Measurements from ENCODE around the gene REEP1. TPM values are rescaled to one million over a fixed set of nuclear protein-coding genes. Genes with fewer than 3 reads are reported as not detected.

Gene REEP1
- polyA plus RNA-seq, 1 experiment: 0.10 TPM

GRCh38 chr2:86213056-86213455 lies 124.4 kb downstream of the REEP1 start:
- no peak for TF ChIP-seq CTCF (IDR thresholded peaks at IDR 0.05; ENCODE audit: low read depth, low read length)
- no peak for DNase-seq (ENCODE audit: low read depth, low spot score)
- CTCF ChIA-PET: no interaction called here
- H3K27me3 ChIP-seq (ENCODE audit: control insufficient read depth, insufficient read depth, low read length): no peaks in the 10 kb centered on the region
- H3K9me3 ChIP-seq (ENCODE audit: control insufficient read depth, insufficient read depth, low read length): no peaks in the 10 kb centered on the region
- POLR2A ChIA-PET: no interaction called here
- H3K27ac ChIP-seq (ENCODE audit: low read depth, low read length): no peak overlapping the region
- H3K4me3 ChIP-seq (ENCODE audit: low read depth, low read length): no peak overlapping the region

- TF ChIP-seq CTCF (IDR thresholded peaks at IDR 0.05; ENCODE audit: low read depth, low read length): no peak
- Histone ChIP-seq H3K27me3 (ENCODE audit: control insufficient read depth, insufficient read depth, low read length) (no peaks in the 10 kb centered on the region), H3K4me3 (ENCODE audit: low read depth, low read length) (no peak overlapping the region), H3K27ac (ENCODE audit: low read depth, low read length) (no peak overlapping the region), H3K9me3 (ENCODE audit: control insufficient read depth, insufficient read depth, low read length) (no peaks in the 10 kb centered on the region)
- CTCF ChIA-PET: no interaction called here
- DNase-seq (ENCODE audit: low read depth, low spot score): no peak
- POLR2A ChIA-PET: no interaction called here
Measured at GRCh38 chr2:86211796-86212188, 125.6 kb downstream of the REEP1 start.

GRCh38 chr2:86211033-86211795 lies 126.2 kb downstream of the REEP1 start:
- no peak overlapping the region for H3K4me3 ChIP-seq (ENCODE audit: low read depth, low read length)
- no peak for DNase-seq (ENCODE audit: low read depth, low spot score)
- no peaks in the 10 kb centered on the region for H3K9me3 ChIP-seq (ENCODE audit: control insufficient read depth, insufficient read depth, low read length)
- H3K27me3 ChIP-seq (ENCODE audit: control insufficient read depth, insufficient read depth, low read length): no peaks in the 10 kb centered on the region
- ChIA-PET CTCF (interaction anchor here (1.1 kb wide), 1 partner anchor 10 kb away, joined by 5 read pairs; no protein-coding TSS in a partner anchor), POLR2A (no interaction called here)
- no peak for TF ChIP-seq CTCF (IDR thresholded peaks at IDR 0.05; ENCODE audit: low read depth, low read length)
- H3K27ac ChIP-seq (ENCODE audit: low read depth, low read length): no peak overlapping the region

GRCh38 chr2:86204458-86204857 lies 133.0 kb downstream of the REEP1 start:
- no peak for TF ChIP-seq CTCF (IDR thresholded peaks at IDR 0.05; ENCODE audit: low read depth, low read length)
- POLR2A ChIA-PET: no interaction called here
- no peak for DNase-seq (ENCODE audit: low read depth, low spot score)
- H3K27me3 ChIP-seq (ENCODE audit: control insufficient read depth, insufficient read depth, low read length): no peaks in the 10 kb centered on the region
- H3K4me3 ChIP-seq (ENCODE audit: low read depth, low read length): no peak overlapping the region
- CTCF ChIA-PET: interaction anchor here (1.3 kb wide), 1 partner anchor 17 kb away, joined by 6 read pairs; no protein-coding TSS in a partner anchor
- no peak overlapping the region for H3K27ac ChIP-seq (ENCODE audit: low read depth, low read length)
- H3K9me3 ChIP-seq (ENCODE audit: control insufficient read depth, insufficient read depth, low read length): no peaks in the 10 kb centered on the region

GRCh38 chr2:86203614-86204013 lies 133.8 kb downstream of the REEP1 start:
- Histone ChIP-seq H3K4me3 (ENCODE audit: low read depth, low read length) (no peak overlapping the region), H3K27me3 (ENCODE audit: control insufficient read depth, insufficient read depth, low read length) (no peaks in the 10 kb centered on the region), H3K9me3 (ENCODE audit: control insufficient read depth, insufficient read depth, low read length) (no peaks in the 10 kb centered on the region), H3K27ac (ENCODE audit: low read depth, low read length) (no peak overlapping the region)
- ChIA-PET CTCF (interaction anchor here (0.7 to 1.4 kb wide), 2 partner anchors 17 to 237 kb away, joined by 3 read pairs; partner anchors contain the start of gene KDM3A), POLR2A (interaction anchor here (0.7 kb wide), 1 partner anchor 269 kb away, joined by 3 read pairs; no protein-coding TSS in a partner anchor)
- TF ChIP-seq CTCF (IDR thresholded peaks at IDR 0.05; ENCODE audit: low read depth, low read length): no peak
- DNase-seq (ENCODE audit: low read depth, low spot score): no peak
